HG02571 (cell line): ENCODE data around the gene KLHL22.
"Not testable (repeated sequence)": the region's sequence is repeated elsewhere in the genome, so short reads cannot be mapped to it uniquely, and the experiment has no call there.

Source experiments
- ATAC-seq: cut with Tn5 transposase; IDR thresholded peaks from one replicate; pipeline ENCODE4 v1.9.1; 2021; ENCODE audit warnings: mild to moderate bottlenecking, moderate library complexity; ENCODE audit not compliant: unreplicated experiment

Gene KLHL22

GRCh38 chr22:20471126-20471833, 24.3 kb downstream of the KLHL22 start:
- no peak for ATAC-seq

GRCh38 chr22:20470525-20470924, 25.1 kb downstream of the KLHL22 start:
- ATAC-seq, result not testable (repeated sequence)

GRCh38 chr22:20469110-20469868, 26.3 kb downstream of the KLHL22 start:
- ATAC-seq, result no peak

- ATAC-seq, result no peak
These were observed 28.8 kb downstream of the KLHL22 start for GRCh38 chr22:20466659-20467379.

- no peak for ATAC-seq
These were observed 29.9 kb downstream of the KLHL22 start for GRCh38 chr22:20465759-20466077.

- ATAC-seq, result no peak
These were observed 30.5 kb downstream of the KLHL22 start for GRCh38 chr22:20464912-20465758.

GRCh38 chr22:20464096-20464614, 31.4 kb downstream of the KLHL22 start:
- no peak for ATAC-seq

- no peak for ATAC-seq
These were observed 32.1 kb downstream of the KLHL22 start for GRCh38 chr22:20463324-20464095.

GRCh38 chr22:20459862-20460261, 35.7 kb downstream of the KLHL22 start:
- no peak for ATAC-seq

- no peak for ATAC-seq
These were observed 36.4 kb downstream of the KLHL22 start for GRCh38 chr22:20459152-20459542.

- no peak for ATAC-seq
These were observed 37.0 kb downstream of the KLHL22 start for GRCh38 chr22:20458530-20459151.

GRCh38 chr22:20457506-20458240, 37.9 kb downstream of the KLHL22 start:
- ATAC-seq, result no peak

- ATAC-seq, result no peak
These were observed 38.9 kb downstream of the KLHL22 start for GRCh38 chr22:20456722-20457076.

GRCh38 chr22:20456064-20456721, 39.4 kb downstream of the KLHL22 start:
- ATAC-seq, result no peak

- no peak for ATAC-seq
These were observed 39.9 kb downstream of the KLHL22 start for GRCh38 chr22:20455709-20456063.

GRCh38 chr22:20453222-20453621, 42.4 kb downstream of the KLHL22 start:
- ATAC-seq, result no peak

GRCh38 chr22:20451920-20452319, 43.7 kb downstream of the KLHL22 start:
- no peak for ATAC-seq

GRCh38 chr22:20451129-20451778, 44.3 kb downstream of the KLHL22 start:
- ATAC-seq, result not testable (repeated sequence)
